Measurements from ENCODE around the gene CMTM5. TPM values are rescaled to one million over a fixed set of nuclear protein-coding genes. Genes with fewer than 3 reads are reported as not detected.

CMTM5 gene
- total and polyA plus RNA-seq, 8 donors = 0.61 to 1.3 (median 1.1) TPM; not detected in 4

GRCh38 chr14:23405096-23405495, 28.2 kb downstream of the CMTM5 start:
- Histone ChIP-seq H3K4me1 (no peaks in the 10 kb centered on the region), H3K4me3 (no peak overlapping the region), H3K36me3 (no peaks in the 10 kb centered on the region), H3K27ac (no peak overlapping the region), H3K27me3 (peaks cover 0 to 54% (median 14%) of the 10 kb centered on the region in 3 donors), H3K9me3 (no peaks in the 10 kb centered on the region)
- WGBS, 5 donors = 68 to 87% (median 71%) methylated on average over 10 of the region's 10 CpGs
- intact Hi-C loops (cut with DNase I; ENCODE audit: low total_unique reads) = no loop called here
- DNase-seq = no peak
- TF ChIP-seq EP300 (IDR thresholded peaks at IDR 0.05) (no peak), CTCF (IDR thresholded peaks at IDR 0.05) (no peak), POLR2A (IDR thresholded peaks at IDR 0.05) (no peak), POLR2AphosphoS5 (IDR thresholded peaks at IDR 0.05) (no peak)

DNA sequence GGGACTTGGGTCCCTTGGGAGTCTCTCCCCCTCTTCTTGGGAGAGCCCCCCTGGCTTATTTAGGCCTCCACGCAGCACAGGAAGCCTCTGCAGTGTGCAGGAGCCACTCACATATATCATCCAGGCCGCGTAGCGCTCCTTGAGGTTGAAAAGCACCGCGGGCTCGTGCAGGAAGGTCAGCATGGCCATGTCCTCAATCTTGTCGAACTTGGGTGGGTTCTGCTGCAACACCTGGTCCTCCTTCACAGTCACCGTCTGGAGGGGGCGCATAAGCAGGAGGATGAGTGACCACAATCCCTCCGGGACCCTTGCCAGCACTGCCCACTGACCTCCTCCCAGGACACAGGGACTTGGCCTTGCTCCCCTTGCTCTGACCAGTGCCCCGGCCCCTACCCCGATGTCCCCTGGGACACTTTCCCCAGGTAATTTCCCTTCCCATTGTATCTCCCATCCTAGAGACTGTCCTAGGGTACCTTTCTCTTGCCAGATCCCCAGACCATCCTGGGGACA, 28.7 kb downstream of the CMTM5 start:
- DNase-seq = no peak
- no peaks in the 10 kb centered on the region for H3K9me3 ChIP-seq
- H3K4me1 ChIP-seq = no peaks in the 10 kb centered on the region
- no peak overlapping the region for H3K4me3 ChIP-seq
- peaks cover 0 to 54% (median 14%) of the 10 kb centered on the region in 3 donors for H3K27me3 ChIP-seq
- no peak overlapping the region for H3K27ac ChIP-seq
- no peak for TF ChIP-seq POLR2A (IDR thresholded peaks at IDR 0.05)
- TF ChIP-seq EP300 (IDR thresholded peaks at IDR 0.05) = no peak
- TF ChIP-seq POLR2AphosphoS5 (IDR thresholded peaks at IDR 0.05) = no peak
- no peak for TF ChIP-seq CTCF (IDR thresholded peaks at IDR 0.05)
- intact Hi-C loops (cut with DNase I; ENCODE audit: low total_unique reads) = no loop called here
- 68 to 89% (median 85%) methylated on average over 10 to 13 of the region's 13 CpGs for WGBS, 5 donors
- H3K36me3 ChIP-seq = no peaks in the 10 kb centered on the region

GRCh38 chr14:23406244-23406643, 29.4 kb downstream of the CMTM5 start:
- WGBS, 5 donors = 57 to 70% (median 61%) methylated on average over 4 of the region's 4 CpGs
- Histone ChIP-seq H3K27ac (no peak overlapping the region), H3K27me3 (peaks cover 0 to 54% (median 14%) of the 10 kb centered on the region in 3 donors), H3K4me3 (no peak overlapping the region), H3K36me3 (no peaks in the 10 kb centered on the region), H3K9me3 (no peaks in the 10 kb centered on the region), H3K4me1 (no peaks in the 10 kb centered on the region)
- DNase-seq = no peak
- no peak for TF ChIP-seq EP300 (IDR thresholded peaks at IDR 0.05)
- TF ChIP-seq CTCF (IDR thresholded peaks at IDR 0.05) = no peak
- TF ChIP-seq POLR2A (IDR thresholded peaks at IDR 0.05) = no peak
- no peak for TF ChIP-seq POLR2AphosphoS5 (IDR thresholded peaks at IDR 0.05)
- intact Hi-C loops (cut with DNase I; ENCODE audit: low total_unique reads) = no loop called here

DNA sequence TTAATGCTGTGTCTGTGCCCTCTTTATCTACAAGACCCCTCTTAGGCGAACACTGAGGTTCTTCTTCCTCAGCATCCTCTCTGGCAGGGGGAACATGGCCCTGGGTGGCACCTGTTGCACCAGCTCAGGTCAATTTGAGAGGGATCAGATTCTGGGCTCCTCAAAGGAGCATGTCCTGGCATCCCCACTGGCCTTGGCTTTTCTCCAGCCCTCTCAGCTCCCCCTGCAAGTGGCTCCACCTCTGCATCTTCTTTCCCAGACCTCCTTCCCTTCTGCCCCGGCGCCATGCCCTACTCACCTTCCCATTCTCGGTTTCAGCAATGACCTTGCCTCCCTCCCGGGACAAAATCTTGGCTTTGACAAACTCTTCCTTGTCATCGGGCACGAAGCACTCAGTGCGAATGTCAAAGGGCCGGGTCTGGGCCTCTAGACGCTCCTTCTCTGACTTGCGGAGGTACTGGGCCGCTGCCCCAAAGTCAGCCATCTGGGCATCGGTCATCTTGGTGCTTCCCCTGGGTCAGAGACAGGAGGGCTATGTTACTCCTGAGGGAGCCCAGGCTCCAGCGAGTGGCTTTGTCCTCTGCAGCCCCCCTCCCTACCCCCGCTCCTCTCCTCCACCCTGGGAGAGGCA, 30.0 kb downstream of the CMTM5 start:
- 81 to 88% (median 84%) methylated on average over 15 of the region's 15 CpGs for WGBS, 5 donors
- Histone ChIP-seq H3K36me3 (no peaks in the 10 kb centered on the region), H3K27me3 (peaks cover 0 to 56% (median 14%) of the 10 kb centered on the region in 3 donors), H3K27ac (no peak overlapping the region), H3K9me3 (no peaks in the 10 kb centered on the region), H3K4me3 (no peak overlapping the region), H3K4me1 (no peaks in the 10 kb centered on the region)
- intact Hi-C loops (cut with DNase I; ENCODE audit: low total_unique reads) = no loop called here
- TF ChIP-seq POLR2AphosphoS5 (IDR thresholded peaks at IDR 0.05) = no peak
- TF ChIP-seq EP300 (IDR thresholded peaks at IDR 0.05) = no peak
- DNase-seq = no peak

Measured in stomach (tissue), 9 donors.